Stomach (tissue), 9 donors: Measurements from ENCODE around the gene EXOC2. TPM values are rescaled to one million over a fixed set of nuclear protein-coding genes. Genes with fewer than 3 reads are reported as not detected.

Experiments used
- DNase-seq, 2 donors: peaks; one replicate each; pipeline versions ENCODE4 v3.0.0 to v3.0.0-alpha.2; 2013 to 2019
- H3K27ac ChIP-seq, 5 donors: fragments of 200-600 bp in 4 of 5; sonication (generic) in 4 of 5; one replicate each; pipeline ENCODE4 v1.5.1; 2013 to 2019; ENCODE audit warnings: mild to moderate bottlenecking in 1 of 5, moderate library complexity in 1 of 5
- H3K27me3 ChIP-seq, 3 donors: fragments of 200-600 bp; sonication (generic); one replicate each; pipeline ENCODE4 v1.5.1; 2017 to 2019; ENCODE audit warnings: mixed run types in 1 of 3
- H3K36me3 ChIP-seq, 4 donors: fragments of 200-600 bp; sonication (generic); 1 replicate in 3 of 4; 2 replicates in 1 of 4; pipeline ENCODE4 v1.5.1; 2016 to 2019
- H3K4me1 ChIP-seq, 4 donors: fragments of 200-600 bp; sonication (generic); one replicate each; pipeline ENCODE4 v1.5.1; 2016 to 2019
- H3K4me3 ChIP-seq, 4 donors: fragments of 200-600 bp; sonication (generic) in 3 of 4; one replicate each; pipeline ENCODE4 v1.5.1; 2016 to 2019; ENCODE audit warnings: mild to moderate bottlenecking in 1 of 4
- H3K9me3 ChIP-seq, 4 donors: fragments of 200-600 bp; sonication (generic); one replicate each; pipeline ENCODE4 v1.5.1; 2016 to 2019
- CTCF ChIP-seq, 7 experiments: fragments of 450-650 bp in 4 of 7; fragments of 200-600 bp in 3 of 7; sonication (generic) in 3 of 7; IDR thresholded peaks; one replicate each; pipeline ENCODE4 v1.5.1; 2016 to 2019; ENCODE audit warnings: antibody characterized with exemption in 7 of 7, control low read depth in 2 of 7, mild to moderate bottlenecking in 1 of 7
- EP300 ChIP-seq: sonication (generic); formaldehyde crosslinking; IDR thresholded peaks from one replicate; pipeline ENCODE4 v1.6.1; 2017; ENCODE audit warnings: antibody characterized with exemption
- POLR2A ChIP-seq, 4 donors: fragments of 450-650 bp; IDR thresholded peaks; one replicate each; pipeline ENCODE4 v1.6.1; 2016; ENCODE audit warnings: antibody characterized with exemption in 4 of 4, control low read depth in 2 of 4, mild to moderate bottlenecking in 1 of 4, moderate library complexity in 1 of 4
- POLR2AphosphoS5 ChIP-seq, 3 donors: sonication (generic); formaldehyde crosslinking; IDR thresholded peaks; one replicate each; pipeline ENCODE4 v1.6.1; 2016; ENCODE audit warnings: antibody characterized with exemption in 3 of 3
- WGBS, 5 donors: extraction: QIAGEN DNeasy Blood & Tissue Kit in 3 of 5; methylation state at CpG; one replicate each; pipeline versions ENCODE4 v1.1.5 to v1.1.7; 2013 to 2018; 5-methylcytosine and 5-hydroxymethylcytosine counted together
- intact Hi-C: fragments of 100-400 bp; cut with DNase I; formaldehyde crosslinking; loops from one replicate; pipeline ENCODE4 v1.15.1; 2023; ENCODE audit warnings: low total_unique reads
- polyA plus RNA-seq, 3 donors: library from polyadenylated mRNA; stranded (reverse); fragments of 200-250 nt; gene quantifications; one replicate each; pipeline ENCODE4 v1.2.3, GENCODE V29; 2013
- total RNA-seq, 5 donors: library from RNA; depleted of rRNA; stranded (reverse); fragments of >200 nt; gene quantifications; one replicate each; pipeline versions ENCODE4 v1.1.0 to v1.2.3, GENCODE V29; 2014 to 2016
- donor health status: healthy with polysubstance abuse.
- donor health status: Bipolar disorder and iron deficiency.
- donor health status: healthy.

The EXOC2 gene
- total and polyA plus RNA-seq, 8 donors, result 5.3 to 39.7 (median 13.8) TPM

- Histone ChIP-seq H3K4me1 (no peaks in the 10 kb centered on the region), H3K36me3 (peaks cover 0 to 27% (median 14%) of the 10 kb centered on the region in 4 donors), H3K9me3 (peaks cover 0 to 8% (median 0%) of the 10 kb centered on the region in 4 donors), H3K27me3 (no peaks in the 10 kb centered on the region), H3K4me3 (no peak overlapping the region), H3K27ac (no peak overlapping the region)
- no peak for DNase-seq
- intact Hi-C loops, result no loop called here
- 85 to 94% (median 90%) methylated on average over 12 of the region's 12 CpGs for WGBS, 5 donors
- TF ChIP-seq CTCF (IDR thresholded peaks at IDR 0.05) (no peak), POLR2A (IDR thresholded peaks at IDR 0.05) (no peak), POLR2AphosphoS5 (IDR thresholded peaks at IDR 0.05) (no peak), EP300 (no peak)
Observed at GRCh38 chr6:514396-514978, 178.5 kb downstream of the EXOC2 start.

DNA sequence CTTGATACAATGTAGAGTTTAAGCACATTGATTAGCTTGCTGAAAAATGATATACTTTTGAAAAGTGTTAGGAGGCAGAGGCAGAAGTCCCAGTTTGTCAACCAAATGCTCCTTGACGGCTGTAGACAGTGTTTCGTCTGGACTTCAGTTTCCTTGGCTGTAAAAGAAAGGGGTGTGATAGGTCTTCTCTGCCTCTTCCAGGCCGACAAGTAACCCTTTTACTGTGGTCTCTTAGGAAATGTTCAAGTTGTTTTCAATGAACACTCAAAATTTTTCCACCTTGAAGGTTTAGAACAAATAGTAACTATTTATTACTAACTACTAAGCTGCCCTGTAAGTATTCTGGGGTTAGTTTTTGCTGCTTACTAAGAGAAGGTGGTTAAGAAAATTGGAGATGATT lies 179.0 kb downstream of the EXOC2 start:
- H3K4me3 ChIP-seq, result no peak overlapping the region
- H3K27ac ChIP-seq, result no peak overlapping the region
- 92 to 99% (median 96%) methylated on average over 3 of the region's 3 CpGs for WGBS, 5 donors
- H3K9me3 ChIP-seq, result peaks cover 0 to 8% (median 0%) of the 10 kb centered on the region in 4 donors
- peaks cover 0 to 27% (median 14%) of the 10 kb centered on the region in 4 donors for H3K36me3 ChIP-seq
- no peaks in the 10 kb centered on the region for H3K27me3 ChIP-seq
- intact Hi-C loops, result no loop called here
- DNase-seq, result no peak
- no peak for TF ChIP-seq CTCF (IDR thresholded peaks at IDR 0.05)
- TF ChIP-seq POLR2A (IDR thresholded peaks at IDR 0.05), result no peak
- no peak for TF ChIP-seq EP300
- H3K4me1 ChIP-seq, result no peaks in the 10 kb centered on the region

GRCh38 chr6:513058-513457 lies 179.9 kb downstream of the EXOC2 start:
- Histone ChIP-seq H3K9me3 (peaks cover 0 to 6% (median 0%) of the 10 kb centered on the region in 4 donors), H3K36me3 (peaks cover 0 to 27% (median 14%) of the 10 kb centered on the region in 4 donors), H3K27ac (no peak overlapping the region), H3K27me3 (no peaks in the 10 kb centered on the region), H3K4me1 (no peaks in the 10 kb centered on the region), H3K4me3 (no peak overlapping the region)
- WGBS, 5 donors, result 90 to 95% (median 94%) methylated on average over 15 of the region's 15 CpGs
- DNase-seq, result no peak
- no peak for TF ChIP-seq POLR2AphosphoS5 (IDR thresholded peaks at IDR 0.05)
- TF ChIP-seq CTCF (IDR thresholded peaks at IDR 0.05), result no peak
- no peak for TF ChIP-seq POLR2A (IDR thresholded peaks at IDR 0.05)
- no peak for TF ChIP-seq EP300
- intact Hi-C loops, result no loop called here

DNA sequence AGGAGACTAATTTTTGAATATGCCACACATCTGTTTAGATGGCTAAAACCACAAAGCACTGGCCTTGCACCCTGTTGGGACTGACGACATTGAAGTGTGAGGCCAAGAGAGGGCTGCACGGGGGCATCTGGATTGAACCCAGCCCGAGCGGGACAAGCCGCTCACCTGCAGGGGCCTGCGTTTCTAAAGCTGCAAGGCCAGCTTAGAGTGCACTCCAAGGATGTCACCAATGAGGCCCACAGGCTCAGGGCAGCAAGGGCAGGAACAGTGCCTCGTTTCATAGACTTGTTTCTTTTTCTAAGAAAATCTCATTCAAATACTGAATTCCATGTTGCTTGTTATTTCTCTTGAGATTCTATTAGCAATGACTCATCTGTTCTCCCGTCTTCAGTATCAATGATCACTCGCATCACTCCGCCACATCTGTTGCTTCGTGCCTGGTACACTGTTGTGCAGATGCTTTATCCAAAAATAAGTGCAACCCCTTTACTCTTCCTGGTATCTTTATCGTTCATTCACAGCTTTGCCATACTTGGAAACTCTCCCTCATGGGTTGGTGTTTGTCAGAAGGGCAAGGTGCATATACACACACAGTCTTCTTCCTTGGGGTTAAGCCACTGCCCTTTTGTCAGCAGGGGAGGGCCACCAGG lies 181.3 kb downstream of the EXOC2 start:
- H3K36me3 ChIP-seq, result peaks cover 0 to 23% (median 14%) of the 10 kb centered on the region in 4 donors
- TF ChIP-seq POLR2AphosphoS5 (IDR thresholded peaks at IDR 0.05) (no peak), CTCF (IDR thresholded peaks at IDR 0.05) (no peak), POLR2A (IDR thresholded peaks at IDR 0.05) (no peak), EP300 (no peak)
- no peaks in the 10 kb centered on the region for H3K27me3 ChIP-seq
- no peaks in the 10 kb centered on the region for H3K9me3 ChIP-seq
- H3K4me3 ChIP-seq, result no peak overlapping the region
- WGBS, 5 donors, result 91 to 95% (median 93%) methylated on average over 12 of the region's 12 CpGs
- DNase-seq, result no peak
- intact Hi-C loops, result no loop called here
- no peaks in the 10 kb centered on the region for H3K4me1 ChIP-seq
- H3K27ac ChIP-seq, result no peak overlapping the region
